ENCODE results near the gene NPNT.

DNA sequence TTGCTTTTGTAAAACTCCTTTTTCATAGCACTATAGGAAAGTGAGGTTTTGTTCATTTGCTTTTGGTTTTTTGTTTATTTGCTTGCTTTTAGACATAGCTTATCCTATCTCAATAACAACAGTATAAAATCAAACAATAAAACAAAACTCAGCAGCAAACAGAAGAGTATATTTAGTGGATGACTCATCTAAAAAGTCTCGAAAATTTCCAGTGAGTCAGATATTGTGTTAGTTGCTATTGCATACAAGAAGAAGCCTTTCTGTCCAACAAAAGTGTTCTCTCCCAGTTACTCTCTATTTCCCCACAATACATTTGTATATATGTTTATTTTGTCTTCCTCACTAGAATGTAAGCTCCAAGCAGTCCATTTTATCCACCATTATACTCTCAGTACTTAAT lies 36.0 kb upstream of the NPNT start:
- TF ChIP-seq, protein P1, sequence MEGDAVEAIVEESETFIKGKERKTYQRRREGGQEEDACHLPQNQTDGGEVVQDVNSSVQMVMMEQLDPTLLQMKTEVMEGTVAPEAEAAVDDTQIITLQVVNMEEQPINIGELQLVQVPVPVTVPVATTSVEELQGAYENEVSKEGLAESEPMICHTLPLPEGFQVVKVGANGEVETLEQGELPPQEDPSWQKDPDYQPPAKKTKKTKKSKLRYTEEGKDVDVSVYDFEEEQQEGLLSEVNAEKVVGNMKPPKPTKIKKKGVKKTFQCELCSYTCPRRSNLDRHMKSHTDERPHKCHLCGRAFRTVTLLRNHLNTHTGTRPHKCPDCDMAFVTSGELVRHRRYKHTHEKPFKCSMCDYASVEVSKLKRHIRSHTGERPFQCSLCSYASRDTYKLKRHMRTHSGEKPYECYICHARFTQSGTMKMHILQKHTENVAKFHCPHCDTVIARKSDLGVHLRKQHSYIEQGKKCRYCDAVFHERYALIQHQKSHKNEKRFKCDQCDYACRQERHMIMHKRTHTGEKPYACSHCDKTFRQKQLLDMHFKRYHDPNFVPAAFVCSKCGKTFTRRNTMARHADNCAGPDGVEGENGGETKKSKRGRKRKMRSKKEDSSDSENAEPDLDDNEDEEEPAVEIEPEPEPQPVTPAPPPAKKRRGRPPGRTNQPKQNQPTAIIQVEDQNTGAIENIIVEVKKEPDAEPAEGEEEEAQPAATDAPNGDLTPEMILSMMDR (IDR thresholded peaks at IDR 0.05), result no peak
- TF ChIP-seq EZH2phosphoT487 (IDR thresholded peaks at IDR 0.05) (no peak), EZH2 (IDR thresholded peaks at IDR 0.05) (no peak)

All from neural progenitor cell (in vitro differentiated cells).